ENCODE data around the gene KLHL9.
A peak's percentile ranks its signal among the peaks of the same experiment; 100 is the strongest.

Gene KLHL9, protein sequence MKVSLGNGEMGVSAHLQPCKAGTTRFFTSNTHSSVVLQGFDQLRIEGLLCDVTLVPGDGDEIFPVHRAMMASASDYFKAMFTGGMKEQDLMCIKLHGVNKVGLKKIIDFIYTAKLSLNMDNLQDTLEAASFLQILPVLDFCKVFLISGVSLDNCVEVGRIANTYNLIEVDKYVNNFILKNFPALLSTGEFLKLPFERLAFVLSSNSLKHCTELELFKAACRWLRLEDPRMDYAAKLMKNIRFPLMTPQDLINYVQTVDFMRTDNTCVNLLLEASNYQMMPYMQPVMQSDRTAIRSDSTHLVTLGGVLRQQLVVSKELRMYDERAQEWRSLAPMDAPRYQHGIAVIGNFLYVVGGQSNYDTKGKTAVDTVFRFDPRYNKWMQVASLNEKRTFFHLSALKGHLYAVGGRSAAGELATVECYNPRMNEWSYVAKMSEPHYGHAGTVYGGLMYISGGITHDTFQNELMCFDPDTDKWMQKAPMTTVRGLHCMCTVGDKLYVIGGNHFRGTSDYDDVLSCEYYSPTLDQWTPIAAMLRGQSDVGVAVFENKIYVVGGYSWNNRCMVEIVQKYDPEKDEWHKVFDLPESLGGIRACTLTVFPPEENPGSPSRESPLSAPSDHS
- long read RNA-seq, full-length matches to known transcripts = 89 of 101 reads
- long read RNA-seq, partial matches to known transcripts = 0 of 101 reads
- long read RNA-seq, other reads (novel, unspliced or antisense) = 12 of 101 reads

DNA sequence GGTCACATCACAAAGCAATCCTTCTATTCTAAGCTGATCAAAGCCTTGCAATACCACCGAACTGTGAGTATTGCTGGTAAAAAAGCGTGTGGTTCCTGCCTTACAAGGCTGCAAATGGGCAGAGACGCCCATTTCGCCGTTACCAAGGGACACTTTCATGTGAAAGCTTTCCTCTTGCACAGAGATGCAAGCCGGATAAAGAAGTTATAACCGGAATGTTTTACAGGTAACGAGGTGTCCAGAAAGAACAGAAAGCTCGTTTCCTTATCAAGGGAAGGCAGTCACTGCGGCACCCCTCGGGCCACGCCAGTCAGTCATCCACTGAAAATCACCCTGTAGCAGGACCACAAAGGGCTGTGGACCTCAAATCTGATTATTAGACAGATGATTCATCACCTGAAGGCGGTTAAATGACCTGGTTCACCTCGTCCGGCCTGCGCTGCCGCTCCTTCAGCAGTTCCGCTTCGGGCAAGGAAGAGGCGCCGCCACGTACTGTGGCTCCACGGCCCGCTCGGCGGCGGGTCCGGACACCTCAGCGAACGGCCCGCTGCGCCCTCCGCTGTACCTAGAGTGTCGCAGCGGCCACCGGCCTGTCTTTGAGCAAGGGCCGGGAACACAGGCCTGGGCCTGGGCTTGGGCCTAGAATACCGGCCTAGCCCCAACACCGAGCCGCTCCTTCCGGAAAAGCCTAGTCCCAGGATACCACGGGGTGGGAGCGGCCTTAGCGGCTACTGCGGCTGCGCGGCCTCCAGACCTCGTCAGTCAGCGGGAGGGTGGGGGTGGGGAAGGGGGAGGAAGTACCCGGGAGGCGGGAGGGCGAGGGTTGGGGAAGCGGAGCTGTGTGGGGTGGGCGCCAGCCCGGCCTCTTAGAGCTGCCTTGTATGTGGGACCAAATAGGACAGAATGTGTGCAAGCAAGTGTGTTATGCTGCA is at the start of gene KLHL9:
KLHL9 (minus strand) TSS at position 704 of the 932 bp plus-strand sequence; CDS start at position 159, 545 bp downstream.
- peak; percentile 47 to 78 for DNase-seq (ENCODE audit: low read depth in 1 of 2, low spot score in 1 of 2)
- Histone ChIP-seq H3K27me3 (ENCODE audit: insufficient read depth, poor library complexity, severe bottlenecking) (no peaks in the 10 kb centered on the region), H3K27ac (replicated peaks) (peak within 1 kb of the TSS; percentile 96), H3K4me3 (replicated peaks; ENCODE audit: insufficient read depth, low read length) (peak within 1 kb of the TSS; percentile 64)
- TF ChIP-seq GABPA (IDR thresholded peaks at IDR 0.05; ENCODE audit: low read depth) = no peak
- TF ChIP-seq, protein P1, sequence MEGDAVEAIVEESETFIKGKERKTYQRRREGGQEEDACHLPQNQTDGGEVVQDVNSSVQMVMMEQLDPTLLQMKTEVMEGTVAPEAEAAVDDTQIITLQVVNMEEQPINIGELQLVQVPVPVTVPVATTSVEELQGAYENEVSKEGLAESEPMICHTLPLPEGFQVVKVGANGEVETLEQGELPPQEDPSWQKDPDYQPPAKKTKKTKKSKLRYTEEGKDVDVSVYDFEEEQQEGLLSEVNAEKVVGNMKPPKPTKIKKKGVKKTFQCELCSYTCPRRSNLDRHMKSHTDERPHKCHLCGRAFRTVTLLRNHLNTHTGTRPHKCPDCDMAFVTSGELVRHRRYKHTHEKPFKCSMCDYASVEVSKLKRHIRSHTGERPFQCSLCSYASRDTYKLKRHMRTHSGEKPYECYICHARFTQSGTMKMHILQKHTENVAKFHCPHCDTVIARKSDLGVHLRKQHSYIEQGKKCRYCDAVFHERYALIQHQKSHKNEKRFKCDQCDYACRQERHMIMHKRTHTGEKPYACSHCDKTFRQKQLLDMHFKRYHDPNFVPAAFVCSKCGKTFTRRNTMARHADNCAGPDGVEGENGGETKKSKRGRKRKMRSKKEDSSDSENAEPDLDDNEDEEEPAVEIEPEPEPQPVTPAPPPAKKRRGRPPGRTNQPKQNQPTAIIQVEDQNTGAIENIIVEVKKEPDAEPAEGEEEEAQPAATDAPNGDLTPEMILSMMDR (IDR thresholded peaks at IDR 0.05; ENCODE audit: insufficient read depth, low read length) = no peak
- TF ChIP-seq, protein P2, sequence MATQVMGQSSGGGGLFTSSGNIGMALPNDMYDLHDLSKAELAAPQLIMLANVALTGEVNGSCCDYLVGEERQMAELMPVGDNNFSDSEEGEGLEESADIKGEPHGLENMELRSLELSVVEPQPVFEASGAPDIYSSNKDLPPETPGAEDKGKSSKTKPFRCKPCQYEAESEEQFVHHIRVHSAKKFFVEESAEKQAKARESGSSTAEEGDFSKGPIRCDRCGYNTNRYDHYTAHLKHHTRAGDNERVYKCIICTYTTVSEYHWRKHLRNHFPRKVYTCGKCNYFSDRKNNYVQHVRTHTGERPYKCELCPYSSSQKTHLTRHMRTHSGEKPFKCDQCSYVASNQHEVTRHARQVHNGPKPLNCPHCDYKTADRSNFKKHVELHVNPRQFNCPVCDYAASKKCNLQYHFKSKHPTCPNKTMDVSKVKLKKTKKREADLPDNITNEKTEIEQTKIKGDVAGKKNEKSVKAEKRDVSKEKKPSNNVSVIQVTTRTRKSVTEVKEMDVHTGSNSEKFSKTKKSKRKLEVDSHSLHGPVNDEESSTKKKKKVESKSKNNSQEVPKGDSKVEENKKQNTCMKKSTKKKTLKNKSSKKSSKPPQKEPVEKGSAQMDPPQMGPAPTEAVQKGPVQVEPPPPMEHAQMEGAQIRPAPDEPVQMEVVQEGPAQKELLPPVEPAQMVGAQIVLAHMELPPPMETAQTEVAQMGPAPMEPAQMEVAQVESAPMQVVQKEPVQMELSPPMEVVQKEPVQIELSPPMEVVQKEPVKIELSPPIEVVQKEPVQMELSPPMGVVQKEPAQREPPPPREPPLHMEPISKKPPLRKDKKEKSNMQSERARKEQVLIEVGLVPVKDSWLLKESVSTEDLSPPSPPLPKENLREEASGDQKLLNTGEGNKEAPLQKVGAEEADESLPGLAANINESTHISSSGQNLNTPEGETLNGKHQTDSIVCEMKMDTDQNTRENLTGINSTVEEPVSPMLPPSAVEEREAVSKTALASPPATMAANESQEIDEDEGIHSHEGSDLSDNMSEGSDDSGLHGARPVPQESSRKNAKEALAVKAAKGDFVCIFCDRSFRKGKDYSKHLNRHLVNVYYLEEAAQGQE (IDR thresholded peaks at IDR 0.05; ENCODE audit: insufficient replicate concordance, low read depth) = no peak
- TF ChIP-seq POLR2AphosphoS5 (IDR thresholded peaks at IDR 0.05; ENCODE audit: low read depth) = peak; percentile 44; the same call in 1 of the 2 replicates
- TF ChIP-seq SPI1 (IDR thresholded peaks at IDR 0.05; ENCODE audit: borderline replicate concordance, low read depth) = peak; percentile 70

DNA sequence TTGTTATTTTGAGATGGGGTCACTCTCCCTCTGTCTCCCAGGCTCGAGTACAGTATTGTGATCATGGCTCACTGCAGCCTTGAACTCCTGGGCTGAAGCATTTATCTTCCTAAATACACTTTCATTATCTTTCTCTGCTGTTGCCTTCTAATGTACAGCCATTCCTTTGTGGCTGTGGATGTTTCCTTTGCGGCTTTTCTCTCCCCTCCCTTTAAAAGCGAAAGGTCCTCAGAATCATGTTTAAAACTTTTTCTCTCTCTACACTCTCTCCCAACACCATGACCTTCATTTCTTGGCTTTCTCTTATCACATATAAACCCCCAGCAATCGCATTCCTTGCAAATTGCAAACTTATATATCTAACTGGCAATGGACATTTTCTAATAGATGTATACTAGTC is 48.4 kb upstream of the KLHL9 start:
- Histone ChIP-seq H3K27ac (replicated peaks) (no peak overlapping the region), H3K27me3 (ENCODE audit: insufficient read depth, poor library complexity, severe bottlenecking) (no peaks in the 10 kb centered on the region), H3K4me3 (replicated peaks; ENCODE audit: insufficient read depth, low read length) (no peak overlapping the region)
- no peak for DNase-seq (ENCODE audit: low read depth in 1 of 2, low spot score in 1 of 2)
- TF ChIP-seq POLR2AphosphoS5 (IDR thresholded peaks at IDR 0.05; ENCODE audit: low read depth) (no peak), SPI1 (IDR thresholded peaks at IDR 0.05; ENCODE audit: borderline replicate concordance, low read depth) (no peak), GABPA (IDR thresholded peaks at IDR 0.05; ENCODE audit: low read depth) (no peak)
- TF ChIP-seq, protein P2 (IDR thresholded peaks at IDR 0.05; ENCODE audit: insufficient replicate concordance, low read depth) = no peak
- TF ChIP-seq, protein P1 (IDR thresholded peaks at IDR 0.05; ENCODE audit: insufficient read depth, low read length) = no peak

All from HL-60 (cell line).